Keratinocyte (primary cell): ENCODE data around the gene TMEM243. TPM values are rescaled to one million over a fixed set of nuclear protein-coding genes. Genes with fewer than 3 reads are reported as not detected.
"Not testable (repeated sequence)": the region's sequence is repeated elsewhere in the genome, so short reads cannot be mapped to it uniquely, and the experiment has no call there.

ENCODE experiments used
- DNase-seq: peaks from one replicate; pipeline ENCODE4 v3.0.0-alpha.2; 2011; ENCODE audit warnings: low read depth, missing footprints, low spot score
- FAIRE-seq: peaks from 2 replicates; lab custom pipeline; 2011; peaks lifted over from hg19 to GRCh38; lab: Jason Lieb, UNC
- H2AFZ ChIP-seq: 2 replicates; pipeline ENCODE4 v1.6.0; 2012; ENCODE audit warnings: low read length, control low read depth, inconsistent platforms; ENCODE audit not compliant: control insufficient read depth
- H3K27ac ChIP-seq: 2 replicates; pipeline ENCODE4 v1.5.1; 2011; ENCODE audit warnings: low read length; ENCODE audit not compliant: control insufficient read depth, insufficient read depth
- H3K27me3 ChIP-seq: 3 replicates; pipeline ENCODE4 v1.6.0; 2011; ENCODE audit warnings: low read length; ENCODE audit not compliant: control insufficient read depth, insufficient read depth; ENCODE audit errors: extremely low read depth
- H3K36me3 ChIP-seq, 2 experiments: 2 replicates in 1 of 2; 3 replicates in 1 of 2; pipeline ENCODE4 v1.5.1; 2011; ENCODE audit warnings: low read length in 2 of 2, mild to moderate bottlenecking in 1 of 2; ENCODE audit not compliant: control insufficient read depth in 2 of 2, insufficient read depth in 2 of 2; ENCODE audit errors: extremely low read depth in 1 of 2
- H3K4me1 ChIP-seq: 3 replicates; pipeline ENCODE4 v1.5.1; 2011; ENCODE audit warnings: low read length; ENCODE audit not compliant: control insufficient read depth, insufficient read depth; ENCODE audit errors: extremely low read depth
- H3K4me2 ChIP-seq: 3 replicates; pipeline ENCODE4 v1.6.0; 2011; ENCODE audit warnings: low read depth, low read length; ENCODE audit not compliant: control insufficient read depth, insufficient read depth; ENCODE audit errors: extremely low read depth
- H3K4me3 ChIP-seq, 3 experiments: fragments of 200-600 bp in 1 of 3; sonication (generic) in 1 of 3; 2 replicates in 2 of 3; 3 replicates in 1 of 3; pipeline ENCODE4 v1.5.1; 2011 to 2016; ENCODE audit warnings: low read length in 3 of 3, mild to moderate bottlenecking in 3 of 3, control low read depth in 2 of 3, inconsistent platforms in 1 of 3, low read depth in 1 of 3, mixed read lengths in 1 of 3, mixed run types in 1 of 3, moderate library complexity in 1 of 3; ENCODE audit not compliant: control insufficient read depth in 2 of 3, insufficient read depth in 2 of 3; ENCODE audit errors: extremely low read depth in 1 of 3
- H3K79me2 ChIP-seq: 2 replicates; pipeline ENCODE4 v1.6.0; 2012; ENCODE audit warnings: low read length; ENCODE audit not compliant: control insufficient read depth, insufficient read depth
- H3K9ac ChIP-seq: 3 replicates; pipeline ENCODE4 v1.6.0; 2011; ENCODE audit warnings: low read length; ENCODE audit not compliant: control insufficient read depth, insufficient read depth; ENCODE audit errors: extremely low read depth
- H3K9me1 ChIP-seq: 3 replicates; pipeline ENCODE4 v1.6.0; 2011; ENCODE audit warnings: low read length; ENCODE audit not compliant: control insufficient read depth, insufficient read depth; ENCODE audit errors: extremely low read depth
- H3K9me3 ChIP-seq: 2 replicates; pipeline ENCODE4 v1.5.1; 2012; ENCODE audit warnings: low read depth, low read length; ENCODE audit not compliant: control insufficient read depth
- H4K20me1 ChIP-seq: 3 replicates; pipeline ENCODE4 v1.6.0; 2011; ENCODE audit warnings: low read length; ENCODE audit not compliant: control insufficient read depth, insufficient read depth; ENCODE audit errors: extremely low read depth
- EZH2 ChIP-seq: IDR thresholded peaks from one replicate; pipeline ENCODE4 v1.6.1; 2012; ENCODE audit warnings: inconsistent platforms, mild to moderate bottlenecking, low read length, moderate library complexity
- dilution Hi-C: fragments of 300-500 bp; cut with MboI; formaldehyde crosslinking; loops from one replicate; pipeline ENCODE4 v1.7.0; 2020; ENCODE audit warnings: low sequenced_read_pairs; ENCODE audit not compliant: extremely low pct_ligation_motif_present
- polyA plus RNA-seq, 5 experiments: library from polyadenylated mRNA; depleted of rRNA in 3 of 5; stranded (reverse) in 3 of 5; stranded (forward) in 1 of 5; unstranded in 1 of 5; fragments of >200 nt; gene quantifications; 1 replicate in 1 of 5; 2 replicates in 3 of 5; 3 replicates in 1 of 5; pipeline versions ENCODE4 v1.2.1 to v1.2.3, GENCODE V29; 2011 to 2012; ENCODE audit warnings: missing spikeins in 2 of 5, low read depth in 1 of 5, low replicate concordance in 1 of 5
- TF ChIP-seq, protein P1 (sequence below), 3 experiments: IDR thresholded peaks in 1 of 3; conservative IDR thresholded peaks in 1 of 3; optimal IDR thresholded peaks in 1 of 3; 2 replicates in 2 of 3; 3 replicates in 1 of 3; pipeline versions ENCODE3 to v1.5.1; 2011; ENCODE audit warnings: low read length in 3 of 3, mild to moderate bottlenecking in 3 of 3, moderate library complexity in 2 of 3, control low read depth in 1 of 3, inconsistent platforms in 1 of 3; ENCODE audit not compliant: insufficient read depth in 2 of 3; ENCODE audit errors: extremely low read depth in 1 of 3

Gene TMEM243
- polyA plus RNA-seq, 1 donor (not counting 4 experiments of a cell fraction or from before 2014, with no cell fraction given), result 30.6 TPM

GRCh38 chr7:87263537-87263936, 44.0 kb upstream of the TMEM243 start:
- Histone ChIP-seq H4K20me1 (no peaks in the 10 kb centered on the region), H3K27ac (no peak overlapping the region), H3K4me1 (no peaks in the 10 kb centered on the region), H3K9me3 (no peaks in the 10 kb centered on the region), H3K4me2 (no peak overlapping the region), H2AFZ (no peak overlapping the region), H3K79me2 (no peaks in the 10 kb centered on the region), H3K36me3 (no peaks in the 10 kb centered on the region), H3K9me1 (no peaks in the 10 kb centered on the region), H3K27me3 (no peaks in the 10 kb centered on the region), H3K4me3 (no peak overlapping the region), H3K9ac (no peak overlapping the region)
- dilution Hi-C loops, result no loop called here
- FAIRE-seq (no peak), DNase-seq (no peak)
- TF ChIP-seq, protein P1, sequence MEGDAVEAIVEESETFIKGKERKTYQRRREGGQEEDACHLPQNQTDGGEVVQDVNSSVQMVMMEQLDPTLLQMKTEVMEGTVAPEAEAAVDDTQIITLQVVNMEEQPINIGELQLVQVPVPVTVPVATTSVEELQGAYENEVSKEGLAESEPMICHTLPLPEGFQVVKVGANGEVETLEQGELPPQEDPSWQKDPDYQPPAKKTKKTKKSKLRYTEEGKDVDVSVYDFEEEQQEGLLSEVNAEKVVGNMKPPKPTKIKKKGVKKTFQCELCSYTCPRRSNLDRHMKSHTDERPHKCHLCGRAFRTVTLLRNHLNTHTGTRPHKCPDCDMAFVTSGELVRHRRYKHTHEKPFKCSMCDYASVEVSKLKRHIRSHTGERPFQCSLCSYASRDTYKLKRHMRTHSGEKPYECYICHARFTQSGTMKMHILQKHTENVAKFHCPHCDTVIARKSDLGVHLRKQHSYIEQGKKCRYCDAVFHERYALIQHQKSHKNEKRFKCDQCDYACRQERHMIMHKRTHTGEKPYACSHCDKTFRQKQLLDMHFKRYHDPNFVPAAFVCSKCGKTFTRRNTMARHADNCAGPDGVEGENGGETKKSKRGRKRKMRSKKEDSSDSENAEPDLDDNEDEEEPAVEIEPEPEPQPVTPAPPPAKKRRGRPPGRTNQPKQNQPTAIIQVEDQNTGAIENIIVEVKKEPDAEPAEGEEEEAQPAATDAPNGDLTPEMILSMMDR (optimal IDR thresholded peaks at IDR 0.05 in 1 of 3, IDR thresholded peaks at IDR 0.05 in 1 of 3, conservative IDR thresholded peaks at IDR 0.05 in 1 of 3; ENCODE audit: extremely low read depth in 1 of 3, insufficient read depth in 2 of 3, low read length in 3 of 3), result no peak
- TF ChIP-seq EZH2, result no peak

- no peaks in the 10 kb centered on the region for H3K4me1 ChIP-seq
- H3K4me2 ChIP-seq, result no peak overlapping the region
- H3K9ac ChIP-seq, result no peak overlapping the region
- H3K36me3 ChIP-seq, result no peaks in the 10 kb centered on the region
- FAIRE-seq (no peak), DNase-seq (no peak)
- dilution Hi-C loops, result no loop called here
- no peaks in the 10 kb centered on the region for H3K79me2 ChIP-seq
- H3K27me3 ChIP-seq, result no peaks in the 10 kb centered on the region
- H3K27ac ChIP-seq, result no peak overlapping the region
- no peak for TF ChIP-seq EZH2
- TF ChIP-seq, protein P1 (optimal IDR thresholded peaks at IDR 0.05 in 1 of 3, IDR thresholded peaks at IDR 0.05 in 1 of 3, conservative IDR thresholded peaks at IDR 0.05 in 1 of 3; ENCODE audit: extremely low read depth in 1 of 3, insufficient read depth in 2 of 3, low read length in 3 of 3), result no peak
- no peak overlapping the region for H2AFZ ChIP-seq
- no peaks in the 10 kb centered on the region for H3K9me1 ChIP-seq
- H4K20me1 ChIP-seq, result no peaks in the 10 kb centered on the region
- no peaks in the 10 kb centered on the region for H3K9me3 ChIP-seq
- no peak overlapping the region for H3K4me3 ChIP-seq
These were observed 34.1 kb upstream of the TMEM243 start for GRCh38 chr7:87253589-87254087.

DNA sequence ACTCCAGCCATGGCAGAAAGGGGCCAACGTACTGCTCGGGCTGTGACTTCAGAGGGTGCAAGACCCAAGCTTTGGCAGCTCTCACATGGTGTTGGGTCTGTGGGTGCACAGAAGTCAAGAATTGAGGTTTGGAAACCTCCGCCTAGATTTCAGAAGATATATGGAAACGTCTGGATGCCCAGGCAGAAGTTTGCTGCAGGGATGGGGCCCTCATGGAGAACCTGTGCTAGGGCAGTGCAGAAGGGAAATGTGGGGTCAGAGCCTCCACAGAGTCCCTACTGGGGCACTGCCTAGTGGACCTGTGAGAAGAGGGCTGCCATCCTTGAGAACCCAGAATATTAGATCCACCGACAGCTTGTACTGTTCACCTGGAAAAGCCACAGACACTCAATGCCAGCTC, 26.1 kb upstream of the TMEM243 start:
- H3K9me3 ChIP-seq, H3K36me3 ChIP-seq, FAIRE-seq, H4K20me1 ChIP-seq, H2AFZ ChIP-seq, H3K27ac ChIP-seq, H3K4me1 ChIP-seq, H3K4me2 ChIP-seq, H3K27me3 ChIP-seq, H3K9me1 ChIP-seq, DNase-seq, dilution Hi-C loops, H3K9ac ChIP-seq, H3K79me2 ChIP-seq, H3K4me3 ChIP-seq: not testable (repeated sequence)

DNA sequence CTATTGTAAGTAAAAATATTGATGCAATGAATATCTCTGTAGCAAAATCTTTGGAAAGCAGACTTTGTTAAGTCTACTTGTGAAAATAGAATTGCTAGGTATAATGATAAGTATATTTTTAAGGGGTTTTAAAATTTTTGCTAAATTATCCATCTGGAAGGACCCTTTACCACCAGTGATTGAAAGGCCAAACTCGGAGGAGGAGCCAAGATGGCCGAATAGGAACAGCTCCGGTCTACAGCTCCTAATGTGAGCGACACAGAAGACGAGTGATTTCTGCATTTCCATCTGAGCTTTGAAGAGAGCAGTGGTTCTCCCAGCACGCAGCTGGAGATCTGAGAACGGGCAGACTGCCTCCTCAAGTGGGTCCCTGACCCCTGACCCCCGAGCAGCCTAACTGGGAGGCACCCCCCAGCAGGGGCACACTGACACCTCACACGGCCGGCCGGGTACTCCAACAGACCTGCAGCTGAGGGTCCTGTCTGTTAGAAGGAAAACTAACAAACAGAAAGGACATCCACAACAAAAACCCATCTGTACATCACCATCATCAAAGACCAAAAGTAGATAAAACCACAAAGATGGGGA, 19.0 kb upstream of the TMEM243 start:
- H3K36me3 ChIP-seq, H4K20me1 ChIP-seq, dilution Hi-C loops: not testable (repeated sequence)

More for the DNA sequence above, 19.0 kb upstream of the TMEM243 start:
- H3K79me2 ChIP-seq, DNase-seq, H3K4me3 ChIP-seq, H3K9me3 ChIP-seq, H3K4me2 ChIP-seq, H3K9me1 ChIP-seq, H3K27me3 ChIP-seq, H3K27ac ChIP-seq, H2AFZ ChIP-seq, H3K9ac ChIP-seq, FAIRE-seq, H3K4me1 ChIP-seq: not testable (repeated sequence)
